GM08714 (cell line): Measurements from ENCODE around the gene IFT172.
A peak's percentile ranks its signal among the peaks of the same experiment; 100 is the strongest.
"Not testable (repeated sequence)": the region's sequence is repeated elsewhere in the genome, so short reads cannot be mapped to it uniquely, and the experiment has no call there.

ENCODE experiments used
- H3K4me3 ChIP-seq: fragments of 200-500 bp; sonication (Bioruptor generic); 2 replicates; pipeline ENCODE4 v1.5.1; 2014; ENCODE audit warnings: mild to moderate bottlenecking, low read length, inconsistent platforms
- ZNF274 ChIP-seq: IDR thresholded peaks from 2 replicates; pipeline ENCODE4 v1.6.1; 2012; ENCODE audit warnings: mild to moderate bottlenecking, low read depth, low read length

Gene IFT172

GRCh38 chr2:27448381-27448780 lies 41.2 kb downstream of the IFT172 start:
- TF ChIP-seq ZNF274, result no peak
- no peak overlapping the region for H3K4me3 ChIP-seq

DNA sequence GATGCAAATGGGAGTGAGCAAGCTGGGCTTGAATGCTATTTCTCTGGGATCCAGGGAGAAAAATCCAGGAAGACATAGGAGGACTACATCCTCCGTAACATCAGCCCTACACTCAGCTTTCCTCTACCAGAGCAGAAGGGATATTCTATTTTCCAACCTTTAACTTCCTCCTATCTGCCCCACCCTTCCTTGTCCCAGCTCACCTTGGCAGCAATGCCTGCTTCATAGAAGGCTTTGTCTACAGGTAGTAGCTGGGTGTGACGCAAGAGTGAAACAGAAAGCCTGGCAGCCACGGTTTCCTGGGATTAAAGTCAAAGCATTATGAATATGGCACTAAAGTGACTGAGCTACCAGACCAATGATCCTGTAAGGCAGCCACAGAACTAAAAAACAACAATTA lies 43.5 kb downstream of the IFT172 start:
- no peak overlapping the region for H3K4me3 ChIP-seq
- no peak for TF ChIP-seq ZNF274

DNA sequence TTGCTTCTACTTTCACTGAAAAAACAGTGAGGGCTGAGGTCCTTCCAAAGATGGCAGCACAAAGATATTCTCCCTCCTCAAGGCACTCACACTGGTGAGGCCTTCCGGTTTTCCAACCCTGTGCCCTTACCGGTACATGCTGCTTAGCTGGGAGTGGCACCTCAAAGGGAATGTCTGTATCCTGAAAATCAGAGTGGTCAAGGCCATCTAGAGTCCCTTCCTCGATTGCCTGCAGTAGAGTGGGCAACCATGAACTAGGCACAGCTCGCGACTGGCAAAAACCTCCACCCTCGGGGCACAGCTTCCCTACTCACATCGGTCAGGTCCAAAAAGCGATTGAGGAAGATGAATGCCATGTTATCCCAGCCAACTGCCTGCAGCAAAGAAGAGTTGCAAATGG lies 43.9 kb downstream of the IFT172 start:
- no peak overlapping the region for H3K4me3 ChIP-seq
- no peak for TF ChIP-seq ZNF274

DNA sequence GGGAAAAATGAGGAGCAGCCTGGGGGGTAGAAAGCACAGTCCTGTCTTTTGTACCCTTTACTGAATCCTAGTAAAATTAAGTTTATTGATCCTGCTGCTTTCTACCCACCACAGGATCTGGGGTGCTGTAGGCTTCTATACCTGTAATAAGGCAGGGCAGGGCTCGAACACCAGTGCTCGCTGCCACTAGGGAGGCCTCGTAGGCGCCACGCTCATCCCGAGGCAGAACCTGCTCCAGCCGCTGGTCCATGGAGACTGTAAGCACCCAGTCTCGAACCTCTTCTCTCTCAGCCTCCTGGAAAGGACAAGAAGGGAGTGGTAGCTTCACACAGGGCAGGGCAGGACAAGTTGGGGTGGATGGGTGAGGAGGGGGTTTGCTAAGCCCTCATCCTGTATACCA lies 44.4 kb downstream of the IFT172 start:
- H3K4me3 ChIP-seq, result no peak overlapping the region

GRCh38 chr2:27442920-27443282 lies 46.6 kb downstream of the IFT172 start:
- TF ChIP-seq ZNF274, result no peak
- H3K4me3 ChIP-seq, result no peak overlapping the region

More for the DNA sequence above, 44.4 kb downstream of the IFT172 start:
- no peak for TF ChIP-seq ZNF274

DNA sequence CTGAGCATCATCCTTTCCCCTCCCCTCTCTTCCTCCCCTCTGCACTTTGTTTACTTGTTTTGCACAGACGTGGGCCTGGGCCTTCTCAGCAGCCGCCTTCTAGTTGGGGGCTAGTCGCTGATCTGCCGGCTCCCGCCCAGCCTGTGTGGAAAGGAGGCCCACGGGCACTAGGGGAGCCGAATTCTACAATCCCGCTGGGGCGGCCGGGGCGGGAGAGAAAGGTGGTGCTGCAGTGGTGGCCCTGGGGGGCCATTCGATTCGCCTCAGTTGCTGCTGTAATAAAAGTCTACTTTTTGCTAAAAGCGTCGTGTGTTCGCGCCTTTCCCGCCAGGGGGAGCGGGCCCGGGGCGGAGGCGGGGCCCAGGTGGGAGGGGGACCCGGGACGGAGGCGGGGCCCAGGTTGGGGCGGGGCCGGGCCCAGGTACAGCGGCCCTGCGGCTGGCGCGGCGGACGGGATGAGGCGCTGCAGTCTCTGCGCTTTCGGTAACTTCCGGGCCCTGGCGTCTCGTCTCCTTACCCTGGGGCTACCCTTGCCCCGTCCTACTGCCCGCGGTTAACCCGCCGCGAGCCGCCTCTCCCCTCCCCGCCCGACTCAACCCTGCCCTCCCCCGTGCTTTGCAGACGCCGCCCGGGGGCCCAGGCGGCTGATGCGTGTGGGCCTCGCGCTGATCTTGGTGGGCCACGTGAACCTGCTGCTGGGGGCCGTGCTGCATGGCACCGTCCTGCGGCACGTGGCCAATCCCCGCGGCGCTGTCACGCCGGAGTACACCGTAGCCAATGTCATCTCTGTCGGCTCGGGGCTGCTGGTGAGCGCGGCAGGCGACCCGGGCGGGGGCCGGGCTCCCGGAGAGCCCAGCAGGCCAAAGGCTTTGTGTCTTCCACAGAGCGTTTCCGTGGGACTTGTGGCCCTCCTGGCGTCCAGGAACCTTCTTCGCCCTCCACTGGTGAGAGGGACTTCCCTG lies 47.3 kb downstream of the IFT172 start, which contains the start of gene KRTCAP3:
Gene KRTCAP3 (plus strand): TSS at position 424 of the 962 bp plus-strand sequence. CDS start 32 bp downstream, at position 456.
- no peak within 1 kb of the TSS for H3K4me3 ChIP-seq
- no peak for TF ChIP-seq ZNF274

DNA sequence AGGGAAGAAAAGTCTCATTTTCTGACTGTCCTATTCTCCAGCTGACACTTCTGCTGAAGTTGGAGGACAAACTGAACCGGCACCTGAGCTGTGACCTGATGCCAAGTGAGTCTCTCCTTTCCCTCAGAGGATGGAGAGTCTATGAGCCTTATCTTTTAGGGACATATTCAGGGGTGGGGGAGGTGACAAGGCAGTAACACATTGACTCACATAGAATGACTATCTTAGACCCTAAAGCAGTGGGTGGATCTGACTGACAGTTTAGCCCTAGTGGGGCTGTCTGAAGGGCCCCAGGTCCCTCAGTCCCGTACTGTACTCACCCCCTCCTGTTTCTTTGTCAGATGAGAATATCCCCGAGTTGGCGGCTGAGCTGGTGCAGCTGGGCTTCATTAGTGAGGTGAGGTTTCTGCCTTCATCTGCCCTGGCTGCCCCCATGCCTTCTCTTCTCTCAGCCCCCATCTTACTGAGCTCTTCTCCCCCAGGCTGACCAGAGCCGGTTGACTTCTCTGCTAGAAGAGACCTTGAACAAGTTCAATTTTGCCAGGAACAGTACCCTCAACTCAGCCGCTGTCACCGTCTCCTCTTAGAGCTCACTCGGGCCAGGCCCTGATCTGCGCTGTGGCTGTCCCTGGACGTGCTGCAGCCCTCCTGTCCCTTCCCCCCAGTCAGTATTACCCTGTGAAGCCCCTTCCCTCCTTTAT lies 48.2 kb downstream of the IFT172 start:
- no peak overlapping the region for H3K4me3 ChIP-seq
- TF ChIP-seq ZNF274, result no peak

DNA sequence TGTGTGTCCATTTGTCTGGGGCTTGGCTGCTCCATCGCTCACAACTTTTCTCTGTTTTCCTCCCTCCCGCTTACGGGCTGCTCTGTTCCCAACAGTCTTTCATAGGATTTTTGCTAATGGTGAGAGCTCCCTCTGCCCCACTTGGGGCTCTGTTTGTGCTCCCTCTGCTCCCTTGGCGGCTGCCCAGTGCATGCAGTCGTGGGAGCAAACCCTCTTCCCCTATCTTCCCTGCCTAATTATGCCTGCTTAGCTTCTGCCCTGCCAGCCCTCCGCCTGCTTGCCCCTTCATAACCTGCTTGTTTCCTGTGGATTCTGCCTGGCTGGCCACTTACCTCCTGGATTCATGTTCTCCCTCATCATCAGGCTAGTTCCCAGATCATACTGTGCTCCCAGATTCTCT lies 53.9 kb downstream of the IFT172 start:
- H3K4me3 ChIP-seq, result no peak overlapping the region
- no peak for TF ChIP-seq ZNF274

- TF ChIP-seq ZNF274, result no peak
These were observed 58.1 kb downstream of the IFT172 start for GRCh38 chr2:27431395-27431794.

DNA sequence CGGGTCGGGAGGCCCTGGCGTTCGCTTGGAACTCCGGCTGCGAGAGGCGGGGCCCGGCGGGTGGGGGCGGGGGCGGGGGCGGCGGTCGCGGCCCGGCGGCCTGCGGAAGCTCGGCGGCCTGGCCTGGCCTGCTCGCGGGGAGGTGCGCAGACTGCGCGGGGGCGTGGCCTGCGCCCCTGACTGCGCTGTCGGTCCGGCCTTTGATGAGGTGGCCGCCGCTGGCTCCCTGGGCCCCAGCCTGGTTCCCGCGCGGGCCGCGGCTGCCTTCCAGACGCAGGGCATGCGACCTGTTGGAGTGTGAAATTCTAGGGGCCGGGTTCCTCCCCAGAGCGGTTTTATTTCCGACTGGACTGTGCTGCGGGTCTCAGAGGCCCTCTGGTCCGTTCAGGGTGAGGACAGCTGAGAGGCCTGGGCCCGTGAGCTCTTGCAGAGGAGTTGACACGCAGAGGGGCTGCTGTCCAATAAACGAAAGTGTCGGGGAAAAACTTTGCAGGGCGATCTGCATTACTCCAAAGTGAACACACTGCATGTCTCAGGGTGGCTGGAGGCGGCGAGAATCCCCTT lies 60.5 kb downstream of the IFT172 start:
- no peak for TF ChIP-seq ZNF274
- H3K4me3 ChIP-seq, result peak overlapping the region; percentile 98

More at GRCh38 chr2:27431395-27431794, 58.1 kb downstream of the IFT172 start:
- no peak overlapping the region for H3K4me3 ChIP-seq

DNA sequence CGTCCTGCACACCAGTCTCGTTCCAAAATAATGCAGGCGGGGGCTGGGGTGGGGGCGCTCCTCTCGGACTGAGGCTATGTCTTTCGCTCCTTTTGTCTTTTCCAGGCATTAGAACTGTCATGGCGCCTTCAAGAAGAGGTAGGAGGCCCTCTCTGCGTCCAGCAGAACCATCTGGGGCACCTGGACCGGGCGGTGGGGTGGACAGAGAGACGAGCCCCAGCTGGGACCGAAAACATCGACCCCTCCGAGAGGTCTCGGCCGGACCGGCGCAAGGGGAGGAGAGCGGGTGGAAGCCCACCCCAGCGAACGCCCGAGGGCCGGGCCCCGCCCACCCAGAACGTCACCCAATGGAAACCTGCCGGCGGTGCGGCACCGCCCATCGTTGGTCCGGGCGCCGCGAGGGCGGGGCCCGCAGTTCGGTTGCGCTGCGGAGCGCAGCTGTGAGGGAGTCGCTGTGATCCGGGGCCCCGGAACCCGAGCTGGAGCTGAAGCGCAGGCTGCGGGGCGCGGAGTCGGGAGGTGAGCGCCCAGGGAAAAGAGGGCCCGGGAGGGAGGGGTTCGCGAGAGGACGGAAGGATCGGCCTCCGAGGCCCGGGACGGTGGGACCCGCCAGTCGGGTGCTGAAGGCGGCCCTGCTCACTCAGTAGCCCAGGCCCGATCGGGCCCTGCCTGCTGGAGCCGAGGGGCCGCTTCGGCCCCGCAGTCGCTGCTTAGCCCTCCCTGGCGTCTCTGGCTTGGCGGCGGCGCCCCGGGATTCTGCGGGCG lies 61.1 kb downstream of the IFT172 start, which contains the start of gene NRBP1:
Gene NRBP1 (plus strand): TSS at position 419 of the 765 bp plus-strand sequence. CDS start 4,643 bp downstream, outside the sequence.
- H3K4me3 ChIP-seq, result peak within 1 kb of the TSS; percentile 98
- no peak for TF ChIP-seq ZNF274

GRCh38 chr2:27427863-27428212 lies 61.7 kb downstream of the IFT172 start:
- no peak for TF ChIP-seq ZNF274
- peak overlapping the region; percentile 98 for H3K4me3 ChIP-seq

DNA sequence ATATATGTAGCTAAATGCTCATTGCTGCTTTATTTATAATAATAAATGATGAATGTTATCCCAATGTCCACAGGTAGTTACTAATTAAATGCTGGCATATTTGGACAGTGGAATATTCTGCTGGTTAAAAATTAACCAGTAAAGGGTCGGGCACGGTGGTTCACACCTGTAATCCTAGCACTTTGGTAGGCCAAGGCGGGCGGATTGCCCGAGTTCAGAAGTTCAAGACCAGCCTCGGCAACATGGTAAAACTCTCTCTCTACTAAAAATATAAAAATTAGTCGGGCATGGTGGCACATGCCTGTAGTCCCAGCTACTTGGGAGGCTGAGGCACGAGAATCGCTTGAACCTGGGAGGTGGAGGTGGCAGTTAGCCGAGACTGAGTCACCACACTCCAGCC lies 64.5 kb downstream of the IFT172 start:
- H3K4me3 ChIP-seq, result not testable (repeated sequence)

DNA sequence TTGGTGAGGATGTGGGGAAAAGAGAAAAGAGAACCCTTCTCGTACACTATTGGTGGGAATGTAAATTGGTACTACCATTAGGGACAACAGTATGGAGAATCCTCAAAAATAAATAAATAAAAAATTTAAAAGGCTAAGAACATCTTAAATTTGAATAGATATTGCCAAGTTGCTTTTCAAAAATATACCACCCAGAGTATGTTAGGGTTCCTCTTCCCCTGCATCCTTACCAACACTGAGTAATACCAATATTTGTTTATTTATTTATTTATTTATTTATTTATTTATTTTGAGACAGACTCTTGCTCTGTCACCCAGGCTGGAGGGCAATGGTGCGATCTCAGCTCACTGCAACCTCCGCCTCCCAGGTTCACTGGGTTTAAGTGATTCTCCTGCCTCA lies 66.6 kb downstream of the IFT172 start:
- no peak for TF ChIP-seq ZNF274
- H3K4me3 ChIP-seq, result no peak overlapping the region
